Brain microvascular endothelial cell (primary cell): ENCODE measurements around the gene ZFYVE19.

ENCODE experiments used
- DNase-seq: peaks from one replicate; pipeline ENCODE4 v3.0.0-alpha.2; 2020
- H3K27ac ChIP-seq: fragments of 250-450 bp; sonication (Bioruptor Pico); 2 replicates; pipeline ENCODE4 v1.5.1; 2020; ENCODE audit warnings: mild to moderate bottlenecking, moderate library complexity
- H3K27me3 ChIP-seq: fragments of 250-450 bp; sonication (Bioruptor Pico); replicated peaks from 2 replicates; pipeline ENCODE4 v1.5.1; 2020; ENCODE audit warnings: mild to moderate bottlenecking
- H3K36me3 ChIP-seq: fragments of 250-450 bp; sonication (Bioruptor Pico); replicated peaks from 2 replicates; pipeline ENCODE4 v1.5.1; 2020; ENCODE audit warnings: mild to moderate bottlenecking
- H3K4me3 ChIP-seq: 2 replicates; pipeline ENCODE4 v1.5.1; 2011; ENCODE audit warnings: low read depth, mild to moderate bottlenecking, control low read depth, low read length, moderate library complexity
- in situ Hi-C: cut with HindIII; loops from 2 replicates; pipeline ENCODE4 v1.10.0; 2017; ENCODE audit warnings: low sequenced_read_pairs, low pct_ligation_motif_present
- TF ChIP-seq, protein P1 (sequence below): IDR thresholded peaks from 2 replicates; pipeline ENCODE4 v1.5.1; 2011; ENCODE audit warnings: low read depth, mild to moderate bottlenecking, moderate library complexity, low read length, control low read depth, inconsistent platforms; ENCODE audit errors: missing control alignments

Gene ZFYVE19

DNA sequence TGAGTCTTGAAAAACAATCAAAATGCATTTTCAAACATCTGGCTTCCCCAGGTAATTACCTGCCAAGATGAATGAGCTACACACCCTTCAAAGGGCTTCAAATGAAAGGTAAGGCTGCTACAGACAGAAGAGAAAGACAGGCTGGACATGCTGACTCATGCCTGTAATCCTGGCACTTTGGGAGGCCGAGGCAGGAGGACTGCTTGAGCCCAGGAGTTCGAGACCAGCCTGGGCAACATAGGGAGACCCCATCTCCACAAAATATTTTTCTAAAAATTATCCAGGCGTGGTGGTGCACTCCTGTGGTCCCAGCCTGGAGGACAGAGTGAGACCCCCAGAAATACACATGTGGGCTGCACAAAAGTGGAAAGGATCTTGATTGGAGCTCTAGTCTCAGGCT, 14.5 kb upstream of the ZFYVE19 start:
- no peak for DNase-seq
- Histone ChIP-seq H3K27ac (no peak overlapping the region), H3K36me3 (no peaks in the 10 kb centered on the region), H3K27me3 (no peaks in the 10 kb centered on the region), H3K4me3 (no peak overlapping the region)
- TF ChIP-seq, protein P1, sequence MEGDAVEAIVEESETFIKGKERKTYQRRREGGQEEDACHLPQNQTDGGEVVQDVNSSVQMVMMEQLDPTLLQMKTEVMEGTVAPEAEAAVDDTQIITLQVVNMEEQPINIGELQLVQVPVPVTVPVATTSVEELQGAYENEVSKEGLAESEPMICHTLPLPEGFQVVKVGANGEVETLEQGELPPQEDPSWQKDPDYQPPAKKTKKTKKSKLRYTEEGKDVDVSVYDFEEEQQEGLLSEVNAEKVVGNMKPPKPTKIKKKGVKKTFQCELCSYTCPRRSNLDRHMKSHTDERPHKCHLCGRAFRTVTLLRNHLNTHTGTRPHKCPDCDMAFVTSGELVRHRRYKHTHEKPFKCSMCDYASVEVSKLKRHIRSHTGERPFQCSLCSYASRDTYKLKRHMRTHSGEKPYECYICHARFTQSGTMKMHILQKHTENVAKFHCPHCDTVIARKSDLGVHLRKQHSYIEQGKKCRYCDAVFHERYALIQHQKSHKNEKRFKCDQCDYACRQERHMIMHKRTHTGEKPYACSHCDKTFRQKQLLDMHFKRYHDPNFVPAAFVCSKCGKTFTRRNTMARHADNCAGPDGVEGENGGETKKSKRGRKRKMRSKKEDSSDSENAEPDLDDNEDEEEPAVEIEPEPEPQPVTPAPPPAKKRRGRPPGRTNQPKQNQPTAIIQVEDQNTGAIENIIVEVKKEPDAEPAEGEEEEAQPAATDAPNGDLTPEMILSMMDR: no peak
- in situ Hi-C loops: no loop called here

DNA sequence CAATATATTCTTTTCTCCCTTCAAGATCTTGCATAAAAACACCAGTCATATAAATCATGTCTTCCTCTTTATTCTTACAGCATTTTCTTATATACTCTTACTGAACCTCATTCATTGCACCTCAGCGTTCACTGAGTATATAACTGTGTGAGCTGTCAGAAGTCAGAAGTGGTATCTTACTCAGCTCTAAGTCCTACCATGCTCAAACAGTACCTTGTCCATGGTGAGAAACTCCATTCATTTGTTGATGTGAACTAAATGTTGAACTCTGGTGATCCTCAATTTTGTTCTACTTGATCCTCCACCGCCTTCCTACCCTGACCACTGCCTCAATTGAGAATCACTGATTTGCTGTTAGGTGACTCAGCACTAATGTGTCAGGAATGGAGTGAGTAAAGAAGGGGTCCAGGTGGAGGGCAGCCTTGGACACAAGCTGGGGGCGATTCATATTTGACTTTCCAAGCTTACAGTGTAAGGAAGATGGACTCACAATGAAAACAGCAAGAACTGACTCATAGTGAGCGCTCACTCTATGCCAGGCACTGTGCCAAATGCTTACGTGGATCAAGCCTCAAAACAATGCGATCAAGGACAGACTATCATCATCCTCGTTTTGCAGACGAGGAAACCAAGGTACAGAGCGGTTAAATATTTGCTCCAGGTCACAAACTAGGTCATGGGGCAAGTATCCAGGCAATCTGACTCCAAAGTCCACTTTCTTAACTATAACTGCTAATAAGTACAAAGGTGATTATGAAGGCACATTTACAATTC, 13.5 kb upstream of the ZFYVE19 start:
- in situ Hi-C loops: no loop called here
- Histone ChIP-seq H3K36me3 (no peaks in the 10 kb centered on the region), H3K27me3 (no peaks in the 10 kb centered on the region), H3K27ac (peak overlapping the region; percentile 79), H3K4me3 (no peak overlapping the region)
- TF ChIP-seq, protein P1: no peak
- DNase-seq: peak; percentile 98

DNA sequence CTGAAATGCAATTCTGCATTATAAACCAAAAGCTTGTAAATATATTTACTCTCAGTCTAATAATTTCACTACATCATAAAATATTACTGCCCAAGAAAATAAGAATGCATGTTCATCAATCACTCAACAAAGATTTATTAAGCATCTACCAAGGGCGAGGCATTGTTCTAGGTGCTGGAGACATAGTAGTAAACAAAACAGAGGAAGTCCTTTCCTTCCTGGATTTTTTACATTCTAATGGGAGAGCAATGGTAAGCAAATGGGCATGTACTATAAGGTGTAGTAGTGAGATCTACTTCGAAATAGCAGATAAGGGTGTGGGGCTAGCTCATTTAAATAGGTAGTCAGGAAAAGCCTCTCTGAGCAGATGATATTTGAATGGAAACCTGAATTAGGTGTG, 10.8 kb upstream of the ZFYVE19 start:
- no peaks in the 10 kb centered on the region for H3K36me3 ChIP-seq
- in situ Hi-C loops: no loop called here
- DNase-seq: no peak
- no peak overlapping the region for H3K4me3 ChIP-seq
- TF ChIP-seq, protein P1: no peak
- H3K27me3 ChIP-seq: no peaks in the 10 kb centered on the region
- H3K27ac ChIP-seq: no peak overlapping the region

DNA sequence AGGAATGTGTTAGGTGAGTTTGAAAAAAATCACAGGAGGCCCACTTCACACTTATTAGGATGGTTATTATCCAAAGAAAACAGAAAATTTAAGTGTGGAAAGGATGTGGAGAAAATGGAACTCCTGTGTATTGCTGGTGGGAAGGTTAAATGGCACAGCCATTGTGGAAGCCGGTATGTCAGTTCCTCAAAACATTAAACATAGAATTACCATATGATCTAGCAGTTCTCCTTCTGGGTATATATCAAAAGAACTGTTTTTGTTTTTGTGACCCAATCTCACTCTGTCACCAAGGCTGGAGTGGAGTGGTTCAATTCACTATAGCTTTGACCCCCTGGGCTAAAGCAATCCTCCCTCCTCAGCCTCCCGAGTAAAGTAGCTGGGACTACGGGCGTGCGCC, 10.4 kb upstream of the ZFYVE19 start:
- Histone ChIP-seq H3K27me3 (no peaks in the 10 kb centered on the region), H3K27ac (no peak overlapping the region), H3K36me3 (no peaks in the 10 kb centered on the region), H3K4me3 (no peak overlapping the region)
- in situ Hi-C loops: no loop called here
- no peak for DNase-seq
- TF ChIP-seq, protein P1: no peak

DNA sequence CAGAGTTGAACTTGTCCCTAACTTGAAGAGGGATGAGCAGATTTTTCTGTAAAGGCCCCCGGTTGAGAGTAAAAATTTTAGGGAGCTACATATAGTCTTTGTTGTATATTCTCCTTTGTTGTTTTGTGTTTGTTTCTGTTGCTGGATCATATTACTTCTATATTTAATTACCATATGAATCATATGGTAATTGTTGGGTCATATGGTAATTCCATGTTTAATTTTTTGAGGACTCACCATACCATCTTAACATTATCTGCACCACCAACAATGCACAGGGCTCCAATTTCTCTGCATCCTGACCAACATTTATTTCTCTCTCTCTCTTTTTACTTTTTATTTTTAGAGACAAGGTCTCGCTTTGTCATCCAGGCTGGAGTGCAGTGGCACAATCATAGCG, 7.4 kb upstream of the ZFYVE19 start:
- TF ChIP-seq, protein P1: no peak
- DNase-seq: no peak
- no peak overlapping the region for H3K27ac ChIP-seq
- no peaks in the 10 kb centered on the region for H3K36me3 ChIP-seq
- H3K4me3 ChIP-seq: no peak overlapping the region
- H3K27me3 ChIP-seq: no peaks in the 10 kb centered on the region
- in situ Hi-C loops: no loop called here

DNA sequence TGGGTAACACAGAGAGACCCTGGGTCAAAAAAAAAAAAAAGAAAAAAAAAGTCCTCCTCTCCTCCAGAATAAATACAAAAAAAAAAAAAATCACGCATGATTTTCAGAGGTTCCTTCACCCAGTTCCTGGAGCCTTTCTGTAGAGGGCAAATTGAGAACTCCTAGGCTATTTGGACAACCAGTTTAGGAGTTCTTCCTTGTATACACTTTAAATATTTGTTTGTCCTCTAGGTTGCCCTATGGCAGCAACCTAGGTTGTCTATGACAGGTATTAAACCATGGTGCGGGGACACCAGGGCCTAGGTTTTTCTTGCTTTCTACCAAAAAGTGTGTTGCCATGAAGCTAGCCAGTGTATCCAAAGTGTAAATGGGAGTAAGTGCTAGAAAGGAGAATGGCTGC, 3.8 kb upstream of the ZFYVE19 start:
- no peak for DNase-seq
- no peaks in the 10 kb centered on the region for H3K36me3 ChIP-seq
- TF ChIP-seq, protein P1: no peak
- no peak overlapping the region for H3K4me3 ChIP-seq
- H3K27ac ChIP-seq: no peak overlapping the region
- no peaks in the 10 kb centered on the region for H3K27me3 ChIP-seq
- in situ Hi-C loops: no loop called here
